Neural progenitor cell (in vitro differentiated cells): ENCODE data around the gene UNC13D.

Experiments
- EZH2phosphoT487 ChIP-seq: fragments of 200-600 bp; sonication (generic); IDR thresholded peaks from 2 replicates; pipeline ENCODE4 v1.6.1; 2017; ENCODE audit warnings: antibody characterized with exemption
- TF ChIP-seq, protein P1 (sequence below): fragments of 200-600 bp; sonication (generic); IDR thresholded peaks from 2 replicates; pipeline ENCODE4 v1.5.1; 2017; ENCODE audit warnings: antibody characterized with exemption, mild to moderate bottlenecking

DNA sequence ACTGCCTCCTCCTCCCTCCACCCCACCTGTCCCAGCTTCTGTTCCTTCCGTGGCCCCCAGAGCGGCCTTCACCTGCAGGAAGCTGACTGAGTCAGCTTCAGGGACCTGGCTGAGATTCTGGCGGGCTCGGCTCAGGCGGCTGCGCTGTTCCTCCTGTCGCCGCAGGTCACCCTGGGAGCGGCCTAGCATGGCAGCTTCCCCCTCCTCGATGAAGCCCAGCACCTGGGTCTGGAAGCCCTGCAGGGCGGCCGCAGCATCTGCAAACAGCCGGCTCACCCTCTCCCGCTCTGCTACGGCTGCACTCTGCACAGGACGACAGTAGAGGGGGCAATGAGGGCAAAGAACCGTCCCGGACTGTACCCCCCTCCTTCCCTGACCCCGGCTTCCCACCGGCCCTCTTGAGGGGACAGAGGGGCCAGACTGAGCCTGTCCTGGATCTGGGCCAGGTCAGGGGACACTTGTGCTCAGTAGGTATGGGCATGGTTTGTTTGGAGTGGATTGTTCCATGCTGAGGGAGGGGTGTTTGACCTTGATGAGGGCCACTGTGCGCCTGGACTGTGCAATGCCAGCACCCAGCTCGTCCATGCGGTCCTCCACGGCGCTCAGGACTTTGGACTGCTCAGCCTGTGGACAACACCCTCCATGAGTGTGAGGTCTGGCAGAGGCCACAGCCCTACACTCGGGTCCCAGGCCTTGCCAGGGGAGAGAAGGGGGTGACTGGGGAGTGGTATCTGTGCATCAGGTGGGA lies 32.2 kb upstream of the UNC13D start:
- TF ChIP-seq, protein P1, sequence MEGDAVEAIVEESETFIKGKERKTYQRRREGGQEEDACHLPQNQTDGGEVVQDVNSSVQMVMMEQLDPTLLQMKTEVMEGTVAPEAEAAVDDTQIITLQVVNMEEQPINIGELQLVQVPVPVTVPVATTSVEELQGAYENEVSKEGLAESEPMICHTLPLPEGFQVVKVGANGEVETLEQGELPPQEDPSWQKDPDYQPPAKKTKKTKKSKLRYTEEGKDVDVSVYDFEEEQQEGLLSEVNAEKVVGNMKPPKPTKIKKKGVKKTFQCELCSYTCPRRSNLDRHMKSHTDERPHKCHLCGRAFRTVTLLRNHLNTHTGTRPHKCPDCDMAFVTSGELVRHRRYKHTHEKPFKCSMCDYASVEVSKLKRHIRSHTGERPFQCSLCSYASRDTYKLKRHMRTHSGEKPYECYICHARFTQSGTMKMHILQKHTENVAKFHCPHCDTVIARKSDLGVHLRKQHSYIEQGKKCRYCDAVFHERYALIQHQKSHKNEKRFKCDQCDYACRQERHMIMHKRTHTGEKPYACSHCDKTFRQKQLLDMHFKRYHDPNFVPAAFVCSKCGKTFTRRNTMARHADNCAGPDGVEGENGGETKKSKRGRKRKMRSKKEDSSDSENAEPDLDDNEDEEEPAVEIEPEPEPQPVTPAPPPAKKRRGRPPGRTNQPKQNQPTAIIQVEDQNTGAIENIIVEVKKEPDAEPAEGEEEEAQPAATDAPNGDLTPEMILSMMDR, result peak; percentile 43
- TF ChIP-seq EZH2phosphoT487, result no peak
